IPS-18c (cell line): ENCODE measurements around the gene SLC27A3.

Experiments
- H3K4me3 ChIP-seq: 2 replicates; pipeline ENCODE4 v1.7.0; 2013; ENCODE audit warnings: low read depth, mild to moderate bottlenecking, low read length, moderate library complexity; ENCODE audit not compliant: insufficient read depth
- H3K9me3 ChIP-seq: one replicate; pipeline ENCODE4 v1.6.1; 2013; ENCODE audit warnings: mild to moderate bottlenecking, low read length, moderate library complexity; ENCODE audit not compliant: control insufficient read depth, insufficient read depth

Gene SLC27A3

GRCh38 chr1:153803470-153804056 lies 28.4 kb downstream of the SLC27A3 start:
- Histone ChIP-seq H3K9me3 (peaks cover 2% of the 10 kb centered on the region), H3K4me3 (no peak overlapping the region)

- Histone ChIP-seq H3K9me3 (no peaks in the 10 kb centered on the region), H3K4me3 (no peak overlapping the region)
These were observed 28.9 kb downstream of the SLC27A3 start for GRCh38 chr1:153804112-153804511.

GRCh38 chr1:153805042-153805745 lies 30.0 kb downstream of the SLC27A3 start:
- Histone ChIP-seq H3K9me3 (no peaks in the 10 kb centered on the region), H3K4me3 (no peak overlapping the region)

GRCh38 chr1:153805886-153806719 lies 30.9 kb downstream of the SLC27A3 start:
- no peaks in the 10 kb centered on the region for H3K9me3 ChIP-seq

GRCh38 chr1:153816283-153816889 lies 41.2 kb downstream of the SLC27A3 start:
- H3K9me3 ChIP-seq, result no peaks in the 10 kb centered on the region

More at GRCh38 chr1:153805886-153806719, 30.9 kb downstream of the SLC27A3 start:
- H3K4me3 ChIP-seq, result no peak overlapping the region

GRCh38 chr1:153818876-153819275 lies 43.7 kb downstream of the SLC27A3 start:
- Histone ChIP-seq H3K4me3 (no peak overlapping the region), H3K9me3 (no peaks in the 10 kb centered on the region)

More at GRCh38 chr1:153816283-153816889, 41.2 kb downstream of the SLC27A3 start:
- H3K4me3 ChIP-seq, result no peak overlapping the region

- no peak overlapping the region for H3K4me3 ChIP-seq
- H3K9me3 ChIP-seq, result no peaks in the 10 kb centered on the region
These were observed 52.2 kb downstream of the SLC27A3 start for GRCh38 chr1:153827168-153827964.
